SKM-1 treated with dmso at 0.1 percent for 144 hours (cell line): Measurements from ENCODE around the gene TFDP2.

Experiments used
- DNase-seq: peaks from one replicate; lab custom pipeline; 2025; ENCODE audit not compliant: unreplicated experiment; lab: John Stamatoyannopoulos, UW

Gene TFDP2

DNA sequence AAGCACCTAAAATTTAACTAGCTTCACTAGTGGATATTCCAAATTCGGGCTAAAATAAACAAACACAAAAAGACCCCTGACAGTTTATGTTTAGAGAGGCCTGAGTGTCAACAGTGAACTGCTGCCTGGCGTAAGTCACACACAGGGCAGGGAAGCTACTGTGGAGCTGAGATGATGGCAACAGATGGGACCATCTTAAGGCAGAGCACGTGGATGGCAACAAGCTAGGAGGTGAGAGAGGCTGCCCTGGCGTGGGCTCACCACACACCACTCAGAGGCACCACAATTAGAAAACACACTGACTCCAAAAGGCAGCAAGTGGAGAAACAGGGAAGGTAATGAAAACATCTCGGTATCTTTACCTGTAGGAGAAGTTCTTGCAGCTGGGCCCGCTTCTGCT is 179.6 kb downstream of the TFDP2 start:
- no peak for DNase-seq

DNA sequence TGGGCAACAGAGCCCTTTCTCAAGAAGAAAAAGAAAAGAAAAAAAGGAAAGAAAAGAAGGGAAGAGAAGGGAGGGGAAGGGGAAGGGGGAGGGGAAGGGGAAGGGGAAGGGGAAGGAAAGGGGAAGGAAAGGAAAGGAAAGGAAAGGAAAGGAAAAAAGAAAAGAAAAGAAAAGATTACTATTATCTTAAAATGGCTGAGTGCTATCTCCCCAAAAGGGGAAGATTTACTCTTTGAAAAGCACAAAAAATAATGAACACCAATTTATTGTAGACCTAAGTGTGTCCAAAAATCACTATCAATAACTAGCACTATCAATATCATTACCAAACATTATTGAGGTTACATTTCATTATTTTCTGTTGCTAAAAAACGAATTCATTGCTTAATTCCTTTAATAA is 183.9 kb downstream of the TFDP2 start:
- DNase-seq, result no peak

DNA sequence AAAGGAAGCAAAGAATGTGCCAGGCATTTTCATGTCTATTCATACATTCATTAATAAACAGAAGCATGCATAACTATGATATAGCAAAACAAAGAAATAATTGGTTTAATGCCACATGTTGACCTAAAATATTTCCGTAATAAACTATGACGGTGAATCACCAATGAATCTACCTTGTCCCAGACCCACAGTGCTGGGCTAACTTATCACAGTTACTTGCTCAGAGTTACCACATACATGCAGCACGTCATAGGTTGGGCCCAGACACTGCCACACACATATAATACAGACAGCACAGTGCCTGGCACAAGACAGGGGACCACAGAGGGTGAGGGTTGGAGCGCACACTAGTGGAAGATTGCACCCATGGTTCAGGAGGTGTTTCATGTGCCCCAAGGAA is 186.0 kb downstream of the TFDP2 start:
- no peak for DNase-seq

DNA sequence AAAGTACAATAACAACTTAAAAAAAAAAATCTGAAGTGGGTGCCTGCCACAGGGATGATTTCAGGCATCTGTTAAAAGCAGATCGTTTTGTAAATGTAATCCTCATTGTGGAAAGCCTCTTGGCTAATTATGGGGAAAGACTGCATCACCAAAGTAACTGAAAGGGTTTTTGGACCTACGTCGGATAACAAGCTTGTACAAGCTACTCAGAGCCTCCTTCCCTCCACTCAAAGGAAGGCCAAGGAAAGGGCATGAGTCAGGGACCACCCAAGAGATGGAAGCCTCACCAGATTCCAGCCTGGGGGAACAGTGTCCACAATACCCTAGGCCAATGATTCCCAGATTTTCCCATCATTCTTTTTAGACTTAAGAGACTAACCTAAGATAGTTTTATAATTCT is 188.6 kb downstream of the TFDP2 start:
- no peak for DNase-seq

DNA sequence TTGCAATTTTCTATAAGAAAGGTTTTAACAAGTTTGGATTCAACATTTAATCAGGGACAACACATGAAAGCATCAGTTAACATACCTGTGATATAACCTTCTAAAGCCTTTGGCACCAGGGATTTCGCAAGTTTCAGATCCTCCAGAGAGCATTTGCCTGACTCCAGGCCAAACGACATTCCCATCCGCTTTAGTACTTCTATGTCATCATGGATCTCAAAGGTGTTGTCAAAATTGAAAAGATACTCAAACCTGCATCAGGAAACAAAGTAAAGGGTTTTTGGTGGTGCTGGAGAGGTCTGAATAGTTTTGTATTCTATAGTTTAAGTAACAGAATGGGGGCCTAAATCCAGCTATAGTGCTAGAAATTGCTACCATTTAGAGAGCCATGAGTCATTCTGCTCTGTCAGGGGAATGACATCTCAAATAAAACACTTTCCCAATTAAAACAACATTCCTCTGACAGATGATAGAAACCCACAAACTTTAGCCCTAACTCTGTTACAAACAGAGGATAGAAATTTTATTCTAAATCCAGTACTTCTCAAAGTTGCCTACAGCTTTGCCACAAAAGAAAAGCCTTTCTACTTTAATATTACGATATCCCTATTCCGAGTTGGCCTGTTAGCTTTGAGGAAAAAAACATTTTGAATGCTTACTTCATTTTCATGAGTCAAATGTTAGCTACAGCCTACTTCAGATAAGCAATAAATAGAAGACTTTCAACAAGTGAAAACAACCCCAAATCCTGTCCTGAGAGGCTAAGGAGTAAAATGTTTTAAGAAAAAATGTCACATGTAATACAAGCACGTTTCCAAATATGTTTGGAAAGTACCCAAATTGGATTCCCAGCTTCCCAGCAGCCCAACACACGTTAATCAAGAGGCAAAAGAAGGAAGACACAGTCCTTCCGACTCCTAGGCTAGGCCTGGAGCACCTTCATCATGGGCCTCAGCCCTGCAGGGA is 189.5 kb downstream of the TFDP2 start:
- no peak for DNase-seq

DNA sequence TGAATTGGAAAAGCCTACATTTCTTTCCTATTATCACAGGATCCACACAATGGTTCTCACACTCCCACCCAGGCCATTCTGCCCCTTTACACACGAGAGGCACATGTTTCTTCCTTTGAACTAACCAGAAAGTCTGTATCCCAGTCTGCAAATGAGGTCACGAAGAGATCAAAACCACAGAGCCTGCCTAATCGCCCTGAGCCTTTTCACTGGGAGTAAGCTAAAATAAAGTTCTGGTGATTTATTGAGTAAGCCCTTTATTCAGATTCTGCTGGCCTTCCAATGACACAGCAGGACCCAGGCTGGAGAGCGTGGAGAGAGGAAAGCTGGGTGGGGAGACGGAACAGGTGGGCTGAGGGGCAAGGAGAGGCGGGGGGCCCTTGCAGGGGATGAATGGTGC is 194.2 kb downstream of the TFDP2 start:
- DNase-seq, result no peak

DNA sequence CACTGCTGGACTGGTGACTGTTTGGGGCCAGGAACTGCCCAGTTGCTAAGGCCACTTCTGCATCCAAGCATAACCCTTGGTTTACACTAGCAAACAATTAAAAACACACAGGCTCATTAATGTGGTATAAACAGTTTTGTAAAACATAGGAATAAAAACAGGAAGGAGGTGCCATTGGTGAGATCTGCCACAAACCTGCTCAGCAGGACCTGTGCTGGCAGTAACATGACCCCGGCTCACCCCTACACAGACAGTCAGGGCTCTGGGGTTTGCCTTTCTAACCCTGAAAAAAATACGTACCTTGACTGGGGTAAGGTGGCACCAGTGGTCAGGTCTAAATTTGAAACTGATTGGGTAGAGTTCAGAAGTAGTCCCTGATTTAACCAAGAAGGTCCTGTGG is 196.7 kb downstream of the TFDP2 start:
- DNase-seq, result no peak

DNA sequence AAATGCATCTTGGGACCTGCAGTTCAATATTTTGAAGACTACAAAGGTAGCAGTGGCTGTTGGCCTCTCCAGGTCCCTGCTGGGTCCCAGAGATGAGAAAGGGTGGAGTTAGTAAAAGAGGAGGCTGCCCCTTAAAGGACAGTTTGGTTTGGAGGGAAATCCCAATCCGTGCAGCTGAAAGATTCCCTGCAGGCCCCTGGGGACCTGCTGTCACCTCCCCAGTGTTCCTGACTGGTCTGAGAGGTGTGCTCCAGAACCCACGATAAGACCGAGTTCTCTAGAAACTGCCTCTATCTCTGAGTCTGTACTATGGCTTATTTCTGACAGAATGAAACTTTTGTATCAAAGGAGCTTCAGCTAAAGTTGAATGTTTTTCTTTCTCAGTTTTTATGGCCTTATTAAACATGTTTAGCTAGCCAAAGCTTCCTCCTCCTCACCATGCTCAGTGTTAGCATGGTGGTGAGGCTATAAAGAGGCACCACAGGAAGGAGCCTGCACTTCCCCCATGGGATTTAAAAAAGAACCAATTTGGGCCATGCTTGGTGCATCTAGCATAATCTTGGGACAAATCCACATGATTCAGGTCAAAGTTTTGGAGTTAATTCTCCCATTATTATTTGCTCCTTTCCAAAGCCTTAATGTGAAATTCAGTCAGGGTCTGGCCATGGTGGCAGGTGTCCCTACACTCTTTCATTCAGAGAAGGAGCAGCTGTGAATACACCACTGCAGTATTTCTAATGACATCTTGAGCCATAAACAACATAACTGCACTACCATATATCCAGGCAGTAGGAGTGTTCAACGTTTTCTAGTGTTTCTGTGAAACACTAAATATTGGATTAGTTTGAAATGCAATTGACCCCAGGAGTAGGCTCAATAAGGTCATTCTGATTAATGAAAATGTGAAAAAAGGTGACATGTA is 198.5 kb downstream of the TFDP2 start:
- DNase-seq, result no peak

DNA sequence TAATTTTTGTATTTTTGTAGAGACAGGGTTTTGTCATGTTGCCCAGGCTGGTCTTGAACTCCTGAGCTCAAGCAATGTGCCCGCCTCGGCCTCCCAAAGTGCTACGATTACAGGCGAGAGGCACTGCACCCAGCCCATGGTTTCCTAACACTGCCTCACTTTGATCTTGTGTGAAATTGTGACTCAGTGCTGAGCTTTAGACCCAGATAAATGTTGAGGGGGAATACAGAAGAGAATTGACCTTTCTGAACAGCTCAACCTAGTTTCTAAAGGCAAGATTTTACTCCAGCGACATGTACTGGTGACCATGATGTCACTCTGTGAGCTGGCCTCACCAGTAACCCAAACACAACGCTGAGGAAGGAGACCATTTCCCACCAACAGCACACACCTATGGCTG is 199.4 kb downstream of the TFDP2 start:
- DNase-seq, result no peak

DNA sequence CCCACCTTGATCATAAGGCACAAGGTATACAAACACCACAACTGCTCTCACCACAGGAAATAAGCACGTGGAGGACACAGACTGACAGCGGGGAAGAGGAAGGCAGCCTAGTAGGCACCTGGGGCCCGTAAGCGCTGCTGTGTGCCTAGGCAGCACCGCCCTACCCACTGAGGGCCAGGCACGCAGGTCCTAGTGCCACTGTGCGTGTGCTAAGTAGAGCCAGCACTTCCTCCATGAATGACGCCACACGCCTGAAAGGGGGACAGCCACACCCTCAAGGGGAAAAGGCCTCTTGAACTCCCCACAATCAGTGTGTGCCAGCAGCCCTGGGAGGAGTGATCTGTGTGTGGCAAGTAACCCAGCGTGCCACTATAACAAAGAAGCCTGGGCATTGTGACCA is 199.9 kb downstream of the TFDP2 start:
- DNase-seq, result no peak

DNA sequence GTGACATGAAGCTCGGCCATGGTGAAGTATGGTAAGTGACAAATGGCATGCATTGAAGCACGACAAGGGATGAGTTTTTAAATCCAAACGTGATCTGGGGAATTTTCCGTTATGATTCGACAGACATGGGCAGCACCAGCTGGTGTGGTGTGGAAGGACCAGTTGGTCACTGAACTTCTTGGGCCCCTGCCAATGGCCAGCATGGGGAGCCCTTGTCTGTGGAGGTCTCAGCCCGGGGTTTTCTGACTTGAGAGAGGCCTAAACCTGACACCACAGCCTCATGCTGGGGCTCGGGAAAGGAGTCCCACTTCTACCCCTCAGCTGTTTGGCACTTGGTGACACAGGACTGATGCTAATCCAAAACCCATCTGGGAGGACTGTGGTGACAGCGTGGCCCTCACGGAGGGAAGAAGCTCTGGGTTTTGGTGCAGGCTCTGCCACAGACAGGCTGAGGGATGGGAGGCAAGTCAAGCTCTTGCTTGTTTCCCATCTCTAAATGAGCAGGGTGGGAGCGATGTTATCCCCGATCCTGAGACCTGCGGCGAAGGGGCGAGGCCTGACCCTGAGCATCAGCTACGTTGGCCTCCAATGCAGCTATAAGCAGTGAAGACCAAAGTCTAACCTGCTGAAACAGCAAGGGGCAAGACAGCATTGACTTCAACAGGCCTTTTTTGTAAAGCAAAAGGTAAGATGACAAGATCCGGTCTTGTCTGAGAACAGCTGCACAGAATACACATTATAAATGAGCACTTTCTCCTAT is 203.4 kb downstream of the TFDP2 start:
- DNase-seq, result no peak

DNA sequence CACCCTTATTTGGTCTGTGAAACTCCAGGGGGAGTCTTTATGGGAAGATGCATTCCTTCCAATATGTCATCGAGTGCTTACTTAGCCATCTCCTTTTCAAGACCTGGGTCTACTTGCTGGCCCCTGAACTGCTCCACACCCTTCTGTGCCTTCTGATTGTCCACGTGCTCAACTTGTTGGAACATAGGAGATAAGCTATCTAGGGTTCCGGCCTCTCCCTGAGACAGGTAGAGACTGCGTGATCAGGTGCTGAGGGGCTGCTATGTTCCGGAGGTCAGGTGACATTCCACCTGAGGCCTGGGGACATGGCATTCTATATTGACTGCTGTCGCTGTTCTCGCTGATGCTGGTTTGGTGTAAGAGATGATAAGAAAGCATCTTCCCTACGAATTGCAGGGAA is 207.3 kb downstream of the TFDP2 start:
- no peak for DNase-seq

DNA sequence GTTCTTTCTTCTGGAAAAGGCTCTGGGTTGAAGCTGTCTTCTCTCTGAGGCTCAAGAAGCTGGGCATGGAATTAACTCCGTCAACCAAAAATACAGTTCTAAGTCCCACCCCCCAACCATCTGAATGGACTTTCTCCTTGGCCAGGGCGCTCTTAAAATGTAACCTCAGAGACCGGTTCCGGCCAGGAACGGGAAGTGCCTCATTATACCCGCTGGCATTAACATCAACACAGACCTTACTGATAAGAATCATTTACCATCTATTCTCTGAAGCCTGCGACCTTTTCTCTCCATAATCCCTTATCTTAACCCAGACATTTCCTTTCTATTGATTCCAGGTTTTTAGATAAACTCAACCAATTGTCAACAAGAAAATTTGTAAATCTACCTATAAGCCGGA is 208.3 kb downstream of the TFDP2 start:
- DNase-seq, result no peak

DNA sequence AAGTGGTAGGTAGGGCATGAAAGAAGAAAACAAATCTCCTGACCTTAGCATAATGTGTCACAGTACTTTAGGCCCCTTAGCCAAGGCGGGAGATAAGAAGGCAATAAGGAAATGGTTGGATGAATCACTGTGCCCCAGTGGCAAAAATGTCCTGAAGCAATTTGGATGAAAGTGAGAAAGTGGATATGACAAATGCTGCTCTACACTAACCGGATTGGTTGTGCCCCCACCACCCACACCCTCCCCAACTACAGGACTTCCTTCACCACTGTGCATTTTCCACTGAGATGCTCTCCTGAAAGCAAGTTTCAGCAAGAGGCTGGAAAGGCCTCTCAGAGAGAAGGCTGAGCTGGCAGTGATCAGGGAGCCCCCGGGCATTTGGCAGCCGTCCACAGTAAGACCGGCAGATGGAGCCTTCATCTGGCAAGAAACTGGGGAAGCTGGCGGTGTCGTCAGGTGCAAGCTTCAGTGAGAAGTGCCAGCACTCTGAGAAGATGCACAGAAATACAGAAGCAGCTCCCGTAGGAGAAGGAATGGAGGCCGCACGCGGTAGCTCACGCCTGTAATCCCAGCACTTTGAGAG is 209.1 kb downstream of the TFDP2 start:
- no peak for DNase-seq

DNA sequence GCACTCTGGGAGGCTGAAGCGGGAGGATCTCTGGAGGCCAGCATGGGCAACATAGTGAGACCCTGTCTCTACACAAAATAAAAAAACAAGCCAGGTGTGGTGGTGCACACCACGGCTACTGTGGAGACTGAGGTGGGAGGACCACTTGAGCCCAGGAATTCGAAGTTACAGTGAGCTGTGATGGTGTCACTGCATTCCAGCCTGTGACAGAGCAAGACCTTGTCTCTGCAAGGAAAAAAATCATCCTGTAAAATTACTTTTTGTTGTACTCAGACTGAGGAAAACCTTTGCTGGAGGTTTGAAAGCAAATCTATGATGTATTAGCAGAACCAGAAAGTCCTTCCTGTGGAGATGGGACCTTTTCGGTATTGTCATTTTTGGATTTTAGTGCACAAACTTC is 209.6 kb downstream of the TFDP2 start:
- DNase-seq, result no peak

DNA sequence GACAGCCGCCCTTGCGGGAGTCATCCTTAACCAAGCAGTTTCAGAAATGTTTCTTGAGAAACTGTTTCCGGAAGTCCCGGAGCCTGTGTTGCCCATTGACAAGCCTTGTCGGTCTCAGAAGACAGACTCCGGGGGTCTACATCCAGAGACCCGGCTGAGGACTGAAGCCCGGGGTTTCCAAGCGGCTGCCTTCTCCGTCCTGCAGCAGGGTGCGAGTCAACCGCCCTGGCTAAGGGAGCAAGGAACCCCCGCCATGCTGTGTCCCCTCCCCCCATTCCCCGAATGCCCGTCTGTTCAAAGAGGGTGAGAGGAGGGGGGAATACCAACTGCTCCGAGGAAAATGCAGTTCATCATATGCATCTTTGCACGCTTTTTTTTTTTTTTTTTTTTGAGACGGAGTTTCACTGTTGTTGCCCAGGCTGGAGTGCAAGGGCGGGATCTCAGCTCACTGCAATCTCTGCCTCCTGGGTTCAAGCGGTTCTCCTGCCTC is 211.3 kb downstream of the TFDP2 start:
- DNase-seq, result no peak

DNA sequence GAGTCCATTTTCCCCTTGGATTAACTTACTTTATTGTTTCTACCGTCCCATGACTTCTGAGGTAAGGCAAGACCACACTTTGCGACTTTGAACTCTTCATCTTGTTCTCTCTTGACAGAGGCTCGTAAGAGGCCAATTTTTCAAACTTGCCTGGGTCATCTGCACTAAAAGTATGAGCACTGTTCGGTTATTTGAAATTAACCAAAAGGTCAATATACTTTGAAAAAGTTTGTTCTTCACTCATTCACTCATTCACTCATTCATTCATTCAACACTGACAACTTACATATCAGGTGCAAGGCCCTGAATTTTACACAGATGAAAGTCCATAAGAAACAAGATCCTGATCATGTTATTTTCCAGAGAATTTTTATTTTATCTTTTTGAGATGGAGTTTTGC is 215.0 kb downstream of the TFDP2 start:
- DNase-seq, result no peak

DNA sequence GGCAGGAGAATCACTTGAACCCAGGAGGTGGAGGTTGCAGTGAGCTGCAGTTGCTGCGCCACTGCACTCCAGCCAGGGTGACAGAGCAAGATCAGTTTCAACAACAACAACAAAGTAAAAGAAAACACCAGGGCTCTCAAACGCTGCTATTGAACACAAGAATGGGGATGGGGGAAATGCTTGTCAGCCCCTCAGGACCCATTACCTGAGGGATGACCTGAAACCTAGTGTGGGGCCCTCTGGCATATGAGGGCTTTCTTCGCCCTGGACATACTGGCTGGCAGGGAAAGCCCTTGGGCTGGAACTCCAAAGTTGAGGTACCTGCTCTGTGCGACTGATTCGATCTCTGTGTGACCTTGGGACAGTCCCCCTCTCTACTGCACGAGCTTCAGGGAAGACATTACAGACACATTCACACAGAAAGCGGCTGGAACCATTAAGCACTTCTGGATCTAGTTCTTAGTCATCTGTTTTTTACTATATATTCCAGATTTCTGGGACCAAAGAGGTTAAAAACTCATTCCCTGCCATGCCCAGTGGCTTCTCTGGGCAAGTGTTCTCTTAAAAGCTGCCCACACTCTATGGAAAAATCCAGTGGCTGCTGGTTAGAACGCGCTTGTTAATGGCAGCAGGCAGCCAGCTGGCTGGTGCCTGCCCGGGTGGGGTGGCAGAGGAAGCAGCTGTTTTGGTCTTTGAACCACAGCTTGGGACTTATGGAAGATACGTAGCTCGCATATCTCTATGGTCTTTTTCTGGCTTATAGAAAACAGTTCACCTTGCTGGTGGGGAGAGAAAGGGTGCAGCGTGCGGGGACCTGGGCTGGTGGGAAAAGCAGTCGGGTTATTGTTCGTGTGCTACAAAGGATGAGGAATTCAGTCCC is 215.7 kb downstream of the TFDP2 start:
- DNase-seq, result no peak

DNA sequence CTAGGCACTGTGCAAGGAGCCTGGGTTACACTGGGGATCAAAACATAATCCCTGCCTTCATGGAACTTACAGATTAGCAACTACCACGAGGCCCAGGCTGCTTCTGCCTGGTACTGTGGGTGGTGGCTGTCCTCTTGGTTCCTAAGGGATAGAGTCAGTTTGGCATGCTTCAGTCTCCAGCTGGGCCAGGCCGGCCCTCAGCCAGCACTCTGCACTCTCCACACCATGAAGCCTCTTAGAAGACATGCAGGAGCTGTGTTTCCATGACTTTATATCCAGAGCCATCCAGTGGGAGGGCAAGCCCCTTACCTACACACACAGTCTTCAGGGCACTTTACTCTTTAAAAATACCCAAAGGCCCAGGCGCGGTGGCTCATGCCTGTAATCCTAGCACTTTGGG is 218.5 kb downstream of the TFDP2 start:
- DNase-seq, result no peak
